H4 (cell line): Measurements from ENCODE around the gene PCAT7. TPM values are rescaled to one million over a fixed set of nuclear protein-coding genes. Genes with fewer than 3 reads are reported as not detected.
A peak's percentile ranks its signal among the peaks of the same experiment; 100 is the strongest.

Experiments used
- DNase-seq: peaks from one replicate; pipeline ENCODE4 v3.0.0-alpha.2; 2015; ENCODE audit warnings: low spot score
- total RNA-seq: library from RNA; depleted of rRNA; stranded (reverse); fragments of >200 nt; shearing (Covaris generic); gene quantifications from 2 replicates; pipeline ENCODE4 v1.2.3, GENCODE V29; 2014; rRNA removed

Gene PCAT7
- total RNA-seq, 1 experiment from 2014 or later: 2.8 TPM

- peak; percentile 62 for DNase-seq
Measured at GRCh38 chr9:94603259-94604160, 48.6 kb downstream of the PCAT7 start.

- DNase-seq: no peak
Measured at GRCh38 chr9:94606646-94607422, 52.0 kb downstream of the PCAT7 start.

GRCh38 chr9:94607423-94607691, 52.5 kb downstream of the PCAT7 start:
- DNase-seq: no peak

GRCh38 chr9:94610181-94610606, 55.3 kb downstream of the PCAT7 start:
- no peak for DNase-seq

GRCh38 chr9:94611638-94612068, 56.8 kb downstream of the PCAT7 start:
- DNase-seq: no peak

- DNase-seq: no peak
Measured at GRCh38 chr9:94612071-94612470, 57.2 kb downstream of the PCAT7 start.

- no peak for DNase-seq
Measured at GRCh38 chr9:94613003-94613402, 58.1 kb downstream of the PCAT7 start.

- no peak for DNase-seq
Measured at GRCh38 chr9:94619026-94619425, 64.1 kb downstream of the PCAT7 start.

Other genes starting within 250 kb of the PCAT7 start
- not detected in 2 replicates for gene NUTM2F, start 226.4 kb upstream of the PCAT7 start, total RNA-seq
- gene FBP2, start 38.7 kb downstream of the PCAT7 start, total RNA-seq: 0.17 and 0.41 TPM in 2 replicates
- not detected in 2 replicates for gene FBP1, start 84.4 kb downstream of the PCAT7 start, total RNA-seq
- 130 and 155 TPM in 2 replicates for gene AOPEP, start 171.6 kb downstream of the PCAT7 start, total RNA-seq